NCI-H2227 (cell line): ENCODE data around the gene EHBP1.

Source experiments
- DNase-seq: peaks from one replicate; lab custom pipeline; 2025; ENCODE audit not compliant: unreplicated experiment; lab: John Stamatoyannopoulos, UW

EHBP1 gene

GRCh38 chr2:62774555-62775366 lies 69.2 kb downstream of the EHBP1 start:
- peak; percentile 56 for DNase-seq

DNA sequence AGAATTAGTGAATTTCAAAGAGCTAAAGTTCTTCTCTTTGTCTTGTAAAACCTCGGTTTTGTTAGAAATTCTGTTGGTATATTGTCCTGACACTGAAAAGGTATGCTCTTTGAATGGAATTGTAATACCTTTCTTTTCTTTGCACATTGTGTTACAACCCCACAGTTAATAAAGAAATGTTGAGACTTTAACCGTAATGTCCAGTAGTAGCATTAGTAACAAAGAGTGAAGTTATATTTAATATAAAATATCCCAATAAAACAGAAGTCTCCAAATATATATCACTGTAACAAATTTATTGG lies 69.8 kb downstream of the EHBP1 start:
- DNase-seq = no peak

- no peak for DNase-seq
Measured at GRCh38 chr2:62783679-62784078, 78.2 kb downstream of the EHBP1 start.

- no peak for DNase-seq
Measured at GRCh38 chr2:62784341-62784740, 78.8 kb downstream of the EHBP1 start.

GRCh38 chr2:62785216-62785615 lies 79.7 kb downstream of the EHBP1 start:
- no peak for DNase-seq

- DNase-seq = no peak
Measured at GRCh38 chr2:62785810-62786597, 80.5 kb downstream of the EHBP1 start.

DNA sequence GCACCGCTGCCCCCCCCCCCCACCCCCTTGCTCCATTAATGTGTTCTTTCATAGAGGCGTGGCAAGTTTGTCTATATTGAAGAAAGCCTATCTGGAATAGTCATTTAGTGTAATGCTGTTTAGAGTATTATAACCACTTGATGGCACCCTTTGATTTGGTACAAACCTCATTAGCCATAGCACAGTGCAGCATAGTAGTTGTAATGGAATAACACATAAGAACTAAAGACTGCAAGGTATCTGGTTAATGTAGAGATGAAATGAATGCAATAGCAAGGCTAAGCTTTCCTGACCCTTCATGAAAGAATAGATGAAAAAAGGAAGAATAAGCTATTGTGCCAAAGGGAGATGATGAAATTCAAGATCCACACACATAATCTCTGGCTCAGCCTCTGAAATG lies 81.9 kb downstream of the EHBP1 start:
- DNase-seq = peak; percentile 5

GRCh38 chr2:62789518-62789917 lies 84.0 kb downstream of the EHBP1 start:
- DNase-seq = no peak

GRCh38 chr2:62789918-62790317 lies 84.4 kb downstream of the EHBP1 start:
- DNase-seq = no peak

- DNase-seq = no peak
Measured at GRCh38 chr2:62792408-62792807, 86.9 kb downstream of the EHBP1 start.

- no peak for DNase-seq
Measured at GRCh38 chr2:62793213-62793612, 87.7 kb downstream of the EHBP1 start.

GRCh38 chr2:62794791-62795190 lies 89.3 kb downstream of the EHBP1 start:
- no peak for DNase-seq

- no peak for DNase-seq
Measured at GRCh38 chr2:62795341-62795740, 89.8 kb downstream of the EHBP1 start.

- no peak for DNase-seq
Measured at GRCh38 chr2:62797107-62797506, 91.6 kb downstream of the EHBP1 start.

DNA sequence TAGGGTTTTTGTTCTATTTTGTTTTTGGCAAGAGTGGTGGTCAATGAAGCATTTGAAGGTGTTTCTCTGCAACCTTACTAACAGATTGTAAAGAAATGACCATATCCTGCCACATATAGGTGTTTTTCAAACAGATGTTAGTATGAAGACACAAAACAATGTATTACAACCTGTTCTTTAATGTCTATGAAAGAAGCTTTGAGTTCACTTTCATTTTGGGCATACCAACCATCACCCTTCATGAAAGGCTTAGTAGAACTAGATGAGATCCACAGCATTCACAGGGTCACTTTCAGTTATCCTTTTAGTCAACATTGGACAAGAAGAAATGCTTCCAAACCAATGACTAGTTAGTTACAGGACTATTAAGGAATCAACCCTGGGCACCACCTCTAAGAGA lies 95.1 kb downstream of the EHBP1 start:
- DNase-seq = no peak

DNA sequence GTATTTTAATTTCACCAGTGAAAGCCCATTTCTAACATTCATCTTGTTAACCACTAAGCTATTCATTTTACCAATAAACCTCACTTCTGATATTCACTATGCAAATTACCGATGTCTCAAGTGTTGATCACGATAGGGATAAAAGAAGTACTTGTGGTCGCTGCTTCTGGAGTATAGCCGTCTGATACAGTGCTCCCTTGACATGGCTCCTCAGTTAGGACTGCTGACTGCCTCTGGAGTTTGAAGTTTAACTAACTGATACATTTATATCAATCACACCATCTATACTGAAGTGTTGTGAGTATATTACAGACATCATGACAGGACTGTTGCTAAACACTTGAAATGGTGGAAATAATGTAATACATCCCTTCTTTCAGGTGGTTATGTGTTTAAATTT lies 95.6 kb downstream of the EHBP1 start:
- no peak for DNase-seq

- DNase-seq = no peak
Measured at GRCh38 chr2:62801814-62802523, 96.5 kb downstream of the EHBP1 start.

GRCh38 chr2:62803961-62804360 lies 98.4 kb downstream of the EHBP1 start:
- no peak for DNase-seq

DNA sequence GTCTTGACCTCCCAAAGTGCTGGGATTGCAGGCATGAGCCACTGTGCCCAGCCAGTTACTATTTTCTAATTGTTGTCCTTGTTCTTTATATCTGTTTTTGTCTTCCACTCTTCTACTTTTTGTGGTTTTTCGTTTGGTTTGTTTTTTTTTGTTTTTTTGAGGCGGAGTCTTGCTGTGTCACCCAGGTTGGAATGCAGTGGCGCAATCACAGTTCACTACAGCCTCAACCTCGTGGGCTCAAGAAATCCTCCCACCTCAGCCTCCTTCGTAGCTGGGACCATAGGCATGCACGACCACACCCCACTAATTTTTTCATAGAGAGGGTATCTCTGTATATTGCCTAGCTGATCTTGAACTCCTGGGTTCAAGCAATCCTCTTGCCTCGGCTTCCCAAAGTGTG lies 100.7 kb downstream of the EHBP1 start:
- no peak for DNase-seq

- no peak for DNase-seq
Measured at GRCh38 chr2:62808554-62808953, 103.0 kb downstream of the EHBP1 start.

- DNase-seq = no peak
Measured at GRCh38 chr2:62811086-62811485, 105.6 kb downstream of the EHBP1 start.

- no peak for DNase-seq
Measured at GRCh38 chr2:62811972-62812371, 106.5 kb downstream of the EHBP1 start.
